Aorta (tissue), 5 donors: ENCODE data around the gene MTIF2. TPM values are rescaled to one million over a fixed set of nuclear protein-coding genes. Genes with fewer than 3 reads are reported as not detected.
"Not testable (repeated sequence)": the region's sequence is repeated elsewhere in the genome, so short reads cannot be mapped to it uniquely, and the experiment has no call there.

ENCODE experiments used
- ATAC-seq: fragments of 200-7000 bp; cut with Tn5 transposase; one replicate; pipeline ENCODE4 v1.9.1; 2022; ENCODE audit warnings: moderate library complexity; ENCODE audit not compliant: low FRiP score
- DNase-seq, 2 donors: peaks; one replicate each; pipeline ENCODE4 v3.0.0-alpha.2; 2020
- H3K27ac ChIP-seq, 2 donors: one replicate each; pipeline ENCODE4 v1.5.1; 2013; ENCODE audit warnings: low read length in 2 of 2, mild to moderate bottlenecking in 2 of 2, moderate library complexity in 2 of 2, control low read depth in 1 of 2, inconsistent platforms in 1 of 2, low read depth in 1 of 2
- H3K27me3 ChIP-seq, 2 donors: one replicate each; pipeline ENCODE4 v1.6.1; 2013; ENCODE audit warnings: control low read depth in 1 of 2, low read length in 1 of 2, mild to moderate bottlenecking in 1 of 2, moderate library complexity in 1 of 2; ENCODE audit not compliant: insufficient read depth in 2 of 2, control insufficient read depth in 1 of 2
- H3K36me3 ChIP-seq, 2 donors: one replicate each; pipeline ENCODE4 v1.6.1; 2013; ENCODE audit warnings: control low read depth in 1 of 2, low read length in 1 of 2, mild to moderate bottlenecking in 1 of 2; ENCODE audit not compliant: insufficient read depth in 2 of 2, control insufficient read depth in 1 of 2
- H3K4me1 ChIP-seq, 2 donors: one replicate each; pipeline ENCODE4 v1.6.1; 2013; ENCODE audit warnings: low read length in 2 of 2, control low read depth in 1 of 2, mild to moderate bottlenecking in 1 of 2, moderate library complexity in 1 of 2; ENCODE audit not compliant: insufficient read depth in 2 of 2, control insufficient read depth in 1 of 2
- H3K4me3 ChIP-seq, 2 donors: one replicate each; pipeline ENCODE4 v1.5.1; 2013; ENCODE audit warnings: low read length in 2 of 2, control low read depth in 1 of 2, mild to moderate bottlenecking in 1 of 2
- H3K9me3 ChIP-seq: one replicate; pipeline ENCODE4 v1.6.1; 2013; ENCODE audit warnings: mild to moderate bottlenecking, low read length; ENCODE audit not compliant: control insufficient read depth
- WGBS, 2 donors: extraction: QIAGEN DNeasy Blood & Tissue Kit; methylation state at CpG; one replicate each; pipeline ENCODE4 v1.1.7; 2013; 5-methylcytosine and 5-hydroxymethylcytosine counted together
- intact Hi-C, 2 donors: fragments of 100-400 bp; cut with DNase I; formaldehyde crosslinking; loops; one replicate each; pipeline versions ENCODE4 v1.14.2 to v1.15.0; 2022
- polyA plus RNA-seq, 2 donors: library from polyadenylated mRNA; stranded (reverse); fragments of 200-250 nt; gene quantifications; one replicate each; pipeline ENCODE4 v1.2.3, GENCODE V29; 2013
- total RNA-seq, 2 donors: library from RNA; stranded (reverse); fragmentation: NEBNext Ultra II Directional; extraction: Animal tissue kit (Norgen Biotek cat#: 25700); gene quantifications; one replicate each; pipeline ENCODE4 v1.2.1, GENCODE V29; 2021
- donor health status: healthy with polysubstance abuse.
- donor health status: Bipolar disorder and iron deficiency.
- donor health status: DM: no; HTN: no; CAD: no.
- donor health status: DM: no; HTN: no; CAD: no.
- donor health status: DM: yes; HTN: yes; CAD: no.

Gene MTIF2
- total and polyA plus RNA-seq, 4 donors = 13.0 to 27.8 (median 17.7) TPM

- H3K4me3 ChIP-seq = peak overlapping the region; percentile 43 to 46
- no peaks in the 10 kb centered on the region for H3K9me3 ChIP-seq
- peak; percentile 99 for ATAC-seq
- H3K27me3 ChIP-seq = no peaks in the 10 kb centered on the region
- intact Hi-C loops = loop anchor here (5.0 kb wide), 1 partner anchor 135 kb away; the partner anchor contains the start of gene CCDC88A (in 2 of the 2)
- H3K36me3 ChIP-seq = no peaks in the 10 kb centered on the region
- WGBS, 2 donors = 0 to 1% methylated on average over 59 to 60 of the region's 60 CpGs
- no peaks in the 10 kb centered on the region for H3K4me1 ChIP-seq
- peak overlapping the region; percentile 45 to 88 for H3K27ac ChIP-seq
- DNase-seq = peak; percentile 95 to 98
Measured at GRCh38 chr2:55282110-55282917, 13.3 kb upstream of the MTIF2 start.

GRCh38 chr2:55280851-55281546 lies 12.0 kb upstream of the MTIF2 start:
- H3K4me1 ChIP-seq, DNase-seq, H3K4me3 ChIP-seq, ATAC-seq, H3K27ac ChIP-seq, H3K9me3 ChIP-seq, H3K36me3 ChIP-seq, H3K27me3 ChIP-seq: not testable (repeated sequence)
- 83 to 94% methylated on average over 5 of the region's 5 CpGs for WGBS, 2 donors
- intact Hi-C loops = loop anchor here (5.0 kb wide), 1 partner anchor 136 kb away; the partner anchor contains the start of gene CCDC88A (in 2 of the 2)

- intact Hi-C loops = loop anchor here (5.0 kb wide), 1 partner anchor 137 kb away; the partner anchor contains the start of gene CCDC88A (in 2 of the 2)
- not testable (repeated sequence) for H3K4me3 ChIP-seq, H3K4me1 ChIP-seq, DNase-seq, H3K9me3 ChIP-seq, H3K27me3 ChIP-seq, H3K27ac ChIP-seq, ATAC-seq, H3K36me3 ChIP-seq
- 45 to 51% methylated on average over 7 of the region's 7 CpGs for WGBS, 2 donors
Measured at GRCh38 chr2:55279859-55280424, 10.9 kb upstream of the MTIF2 start.

GRCh38 chr2:55279214-55279835 lies 10.3 kb upstream of the MTIF2 start:
- DNase-seq, H3K4me3 ChIP-seq, H3K36me3 ChIP-seq, ATAC-seq, intact Hi-C loops, H3K4me1 ChIP-seq, H3K9me3 ChIP-seq, H3K27me3 ChIP-seq, H3K27ac ChIP-seq: not testable (repeated sequence)
- WGBS, 2 donors = 22% methylated on average over 10 of the region's 10 CpGs

GRCh38 chr2:55277310-55277709 lies 8.3 kb upstream of the MTIF2 start:
- WGBS, 2 donors = 80 to 87% methylated on average over 3 of the region's 3 CpGs
- Histone ChIP-seq H3K4me1 (no peaks in the 10 kb centered on the region), H3K4me3 (no peak overlapping the region), H3K27me3 (no peaks in the 10 kb centered on the region), H3K27ac (no peak overlapping the region), H3K36me3 (no peaks in the 10 kb centered on the region), H3K9me3 (no peaks in the 10 kb centered on the region)
- intact Hi-C loops = no loop called here
- DNase-seq (no peak), ATAC-seq (no peak)

- H3K27ac ChIP-seq, H3K9me3 ChIP-seq, intact Hi-C loops, H3K4me1 ChIP-seq, H3K36me3 ChIP-seq, H3K27me3 ChIP-seq, ATAC-seq, H3K4me3 ChIP-seq, DNase-seq: not testable (repeated sequence)
- WGBS, 2 donors = 97 to 98% methylated on average over 2 of the region's 2 CpGs
Measured at GRCh38 chr2:55274346-55274745, 5.3 kb upstream of the MTIF2 start.

- 48 to 55% methylated on average over 7 of the region's 7 CpGs for WGBS, 2 donors
- H3K36me3 ChIP-seq = no peaks in the 10 kb centered on the region
- H3K4me3 ChIP-seq = peak overlapping the region; percentile 11 to 73
- peak overlapping the region in 1 of 2 donors; percentile 61 for H3K27ac ChIP-seq
- intact Hi-C loops = loop anchor here (5.0 kb wide), 1 partner anchor 163 kb away; no protein-coding TSS in a partner anchor
- DNase-seq (no peak), ATAC-seq (no peak)
- no peaks in the 10 kb centered on the region for H3K4me1 ChIP-seq
- H3K9me3 ChIP-seq = no peaks in the 10 kb centered on the region
- H3K27me3 ChIP-seq = no peaks in the 10 kb centered on the region
Measured at GRCh38 chr2:55269645-55269990, 587 bp upstream of the MTIF2 start.

GRCh38 chr2:55268288-55268906 lies 634 bp downstream of the MTIF2 start:
- H3K4me1 ChIP-seq = no peaks in the 10 kb centered on the region
- ATAC-seq = no peak
- WGBS, 2 donors = 13 to 14% methylated on average over 13 of the region's 13 CpGs
- DNase-seq = no peak
- peak overlapping the region; percentile 52 to 62 for H3K27ac ChIP-seq
- no peaks in the 10 kb centered on the region for H3K36me3 ChIP-seq
- H3K9me3 ChIP-seq = no peaks in the 10 kb centered on the region
- intact Hi-C loops = loop anchor here (5.0 kb wide), 1 partner anchor 164 kb away; no protein-coding TSS in a partner anchor
- no peaks in the 10 kb centered on the region for H3K27me3 ChIP-seq
- peak overlapping the region; percentile 15 to 73 for H3K4me3 ChIP-seq
